Adrenal gland (tissue), 12 donors: ENCODE results near the gene GLB1L2. TPM values are rescaled to one million over a fixed set of nuclear protein-coding genes. Genes with fewer than 3 reads are reported as not detected.

Experiments
- DNase-seq, 7 donors: peaks; one replicate each; pipeline ENCODE4 v3.0.0-alpha.2; 2019 to 2020
- H3K27ac ChIP-seq, 5 donors: fragments of 200-600 bp; sonication (generic) in 4 of 5; 1 replicate in 3 of 5; 2 replicates in 2 of 5; pipeline versions ENCODE4 v1.5.1 to v1.8.0; 2016 to 2020; ENCODE audit warnings: mild to moderate bottlenecking in 1 of 5
- H3K27me3 ChIP-seq: fragments of 200-600 bp; 2 replicates; pipeline ENCODE4 v1.8.0; 2021
- H3K36me3 ChIP-seq, 2 donors: fragments of 200-600 bp; replicated peaks in 1 of 2; 1 replicate in 1 of 2; 2 replicates in 1 of 2; pipeline versions ENCODE4 v1.5.1 to v1.8.0; 2018 to 2022
- H3K4me1 ChIP-seq, 2 donors: fragments of 200-600 bp; replicated peaks in 1 of 2; 1 replicate in 1 of 2; 2 replicates in 1 of 2; pipeline versions ENCODE4 v1.5.1 to v1.8.0; 2018 to 2021
- H3K4me3 ChIP-seq, 4 donors: fragments of 200-600 bp; sonication (generic) in 3 of 4; one replicate each; pipeline ENCODE4 v1.5.1; 2016 to 2018
- H3K9me3 ChIP-seq, 3 donors: fragments of 200-600 bp; sonication (generic) in 1 of 3; replicated peaks in 1 of 3; 1 replicate in 2 of 3; 2 replicates in 1 of 3; pipeline versions ENCODE4 v1.5.1 to v1.8.0; 2016 to 2021
- POLR2A ChIP-seq, 2 donors: fragments of 450-650 bp; IDR thresholded peaks; one replicate each; pipeline ENCODE4 v1.6.1; 2017; ENCODE audit warnings: antibody characterized with exemption in 2 of 2, mild to moderate bottlenecking in 2 of 2, moderate library complexity in 1 of 2
- WGBS, 4 donors: extraction: QIAGEN DNeasy Blood & Tissue Kit in 2 of 4; methylation state at CpG; one replicate each; pipeline versions ENCODE4 v1.1.5 to v1.1.7; 2013 to 2017; 5-methylcytosine and 5-hydroxymethylcytosine counted together
- intact Hi-C, 2 donors: fragments of 100-400 bp; cut with DNase I; formaldehyde crosslinking; loops; one replicate each; pipeline versions ENCODE4 v1.14.1 to v1.15.0; 2022 to 2023
- polyA plus RNA-seq, 3 donors: library from polyadenylated mRNA; stranded (reverse); fragments of 200-250 nt in 2 of 3; fragments of 350-450 nt in 1 of 3; fragmentation: Illumina TruSeq in 1 of 3; extraction: RNeasy Lipid Tissue Mini Kit (QIAGEN cat#74804) in 1 of 3; gene quantifications; one replicate each; pipeline ENCODE4 v1.2.3, GENCODE V29; 2013 to 2014
- total RNA-seq, 9 donors: library from RNA; depleted of rRNA in 4 of 9; stranded (reverse); fragments of >200 nt in 4 of 9; fragments of 120-200 nt in 1 of 9; fragmentation: NEBNext Ultra II Directional in 1 of 9; extraction: Animal tissue kit (Norgen Biotek cat#: 25700) in 1 of 9; gene quantifications; one replicate each; pipeline versions ENCODE4 v1.1.0 to v1.2.4, GENCODE V29; 2013 to 2023
- TF ChIP-seq, protein P1 (sequence below), 6 experiments: fragments of 450-650 bp in 4 of 6; fragments of 200-600 bp in 2 of 6; sonication (generic) in 1 of 6; IDR thresholded peaks; 1 replicate in 5 of 6; 2 replicates in 1 of 6; pipeline versions ENCODE4 v1.5.1 to v1.8.0; 2016 to 2021; ENCODE audit warnings: antibody characterized with exemption in 6 of 6, mild to moderate bottlenecking in 2 of 6, moderate library complexity in 1 of 6
- donor health status: healthy with polysubstance abuse.
- donor health status: Bipolar disorder and iron deficiency.
- donor health status: DM: yes; HTN: yes; CAD: no.
- donor health status: DM: no; HTN: no; CAD: no.
- donor health status: DM: no; HTN: no; CAD: no.
- donor health status: DM: yes; HTN: yes; CAD: no.

Gene GLB1L2
- total and polyA plus RNA-seq, 12 donors: 0.66 to 8.1 (median 2.6) TPM

DNA sequence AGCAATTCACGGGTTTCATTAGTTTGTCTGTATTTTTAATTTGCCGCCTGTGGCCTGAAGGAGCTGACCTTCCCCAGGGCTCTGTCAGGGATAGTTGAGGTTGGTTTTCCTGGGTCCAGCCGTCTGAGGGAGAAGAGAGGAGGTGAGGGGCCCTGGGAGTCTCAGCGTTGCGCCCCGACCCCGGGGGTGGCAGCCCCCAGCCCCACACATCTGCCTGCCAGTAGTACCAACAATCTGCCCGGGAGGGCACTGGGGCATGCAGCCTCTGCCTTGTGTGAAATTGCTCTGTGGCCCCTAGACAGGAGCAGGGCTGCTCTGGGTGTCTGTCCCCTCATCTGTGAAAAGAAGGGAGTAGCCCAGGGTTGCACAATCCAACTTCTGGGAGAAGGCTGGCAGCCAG is 73.6 kb downstream of the GLB1L2 start:
- intact Hi-C loops: no loop called here
- Histone ChIP-seq H3K27me3 (peaks cover under 1% of the 10 kb centered on the region), H3K4me1 (no peaks in the 10 kb centered on the region), H3K36me3 (no peaks in the 10 kb centered on the region), H3K9me3 (no peaks in the 10 kb centered on the region), H3K27ac (no peak overlapping the region), H3K4me3 (no peak overlapping the region)
- 72 to 89% (median 78%) methylated on average over 8 of the region's 8 CpGs; no CpG with 5 or more reads in 1 of the 4 donors for WGBS, 4 donors
- DNase-seq: no peak
- TF ChIP-seq, protein P1, sequence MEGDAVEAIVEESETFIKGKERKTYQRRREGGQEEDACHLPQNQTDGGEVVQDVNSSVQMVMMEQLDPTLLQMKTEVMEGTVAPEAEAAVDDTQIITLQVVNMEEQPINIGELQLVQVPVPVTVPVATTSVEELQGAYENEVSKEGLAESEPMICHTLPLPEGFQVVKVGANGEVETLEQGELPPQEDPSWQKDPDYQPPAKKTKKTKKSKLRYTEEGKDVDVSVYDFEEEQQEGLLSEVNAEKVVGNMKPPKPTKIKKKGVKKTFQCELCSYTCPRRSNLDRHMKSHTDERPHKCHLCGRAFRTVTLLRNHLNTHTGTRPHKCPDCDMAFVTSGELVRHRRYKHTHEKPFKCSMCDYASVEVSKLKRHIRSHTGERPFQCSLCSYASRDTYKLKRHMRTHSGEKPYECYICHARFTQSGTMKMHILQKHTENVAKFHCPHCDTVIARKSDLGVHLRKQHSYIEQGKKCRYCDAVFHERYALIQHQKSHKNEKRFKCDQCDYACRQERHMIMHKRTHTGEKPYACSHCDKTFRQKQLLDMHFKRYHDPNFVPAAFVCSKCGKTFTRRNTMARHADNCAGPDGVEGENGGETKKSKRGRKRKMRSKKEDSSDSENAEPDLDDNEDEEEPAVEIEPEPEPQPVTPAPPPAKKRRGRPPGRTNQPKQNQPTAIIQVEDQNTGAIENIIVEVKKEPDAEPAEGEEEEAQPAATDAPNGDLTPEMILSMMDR (IDR thresholded peaks at IDR 0.05): no peak
- no peak for TF ChIP-seq POLR2A (IDR thresholded peaks at IDR 0.05)

DNA sequence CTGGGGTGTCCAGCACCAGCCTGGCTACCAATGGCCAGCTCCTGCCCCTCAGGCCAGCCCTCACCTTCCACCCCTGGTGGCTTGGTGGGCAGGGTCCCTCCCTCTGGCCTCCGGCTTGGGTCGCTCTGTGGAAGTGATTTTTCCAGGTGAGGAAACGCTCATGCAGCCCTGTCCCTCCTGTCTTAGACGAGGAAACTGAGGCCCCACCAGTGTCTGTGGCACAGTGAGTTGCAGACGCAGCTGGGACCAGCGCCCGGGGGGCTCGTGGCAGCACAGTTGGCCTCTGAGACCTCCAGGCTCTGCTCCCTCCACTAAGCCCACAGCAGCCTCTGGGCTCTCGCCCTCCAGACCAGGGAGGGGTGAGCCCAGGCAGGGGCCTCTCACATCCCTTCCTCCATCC is 74.1 kb downstream of the GLB1L2 start:
- intact Hi-C loops: no loop called here
- WGBS, 4 donors: 68 to 83% (median 69%) methylated on average over 4 to 9 of the region's 9 CpGs; no CpG with 5 or more reads in 1 of the 4 donors
- H3K27me3 ChIP-seq: peaks cover 5% of the 10 kb centered on the region

DNA sequence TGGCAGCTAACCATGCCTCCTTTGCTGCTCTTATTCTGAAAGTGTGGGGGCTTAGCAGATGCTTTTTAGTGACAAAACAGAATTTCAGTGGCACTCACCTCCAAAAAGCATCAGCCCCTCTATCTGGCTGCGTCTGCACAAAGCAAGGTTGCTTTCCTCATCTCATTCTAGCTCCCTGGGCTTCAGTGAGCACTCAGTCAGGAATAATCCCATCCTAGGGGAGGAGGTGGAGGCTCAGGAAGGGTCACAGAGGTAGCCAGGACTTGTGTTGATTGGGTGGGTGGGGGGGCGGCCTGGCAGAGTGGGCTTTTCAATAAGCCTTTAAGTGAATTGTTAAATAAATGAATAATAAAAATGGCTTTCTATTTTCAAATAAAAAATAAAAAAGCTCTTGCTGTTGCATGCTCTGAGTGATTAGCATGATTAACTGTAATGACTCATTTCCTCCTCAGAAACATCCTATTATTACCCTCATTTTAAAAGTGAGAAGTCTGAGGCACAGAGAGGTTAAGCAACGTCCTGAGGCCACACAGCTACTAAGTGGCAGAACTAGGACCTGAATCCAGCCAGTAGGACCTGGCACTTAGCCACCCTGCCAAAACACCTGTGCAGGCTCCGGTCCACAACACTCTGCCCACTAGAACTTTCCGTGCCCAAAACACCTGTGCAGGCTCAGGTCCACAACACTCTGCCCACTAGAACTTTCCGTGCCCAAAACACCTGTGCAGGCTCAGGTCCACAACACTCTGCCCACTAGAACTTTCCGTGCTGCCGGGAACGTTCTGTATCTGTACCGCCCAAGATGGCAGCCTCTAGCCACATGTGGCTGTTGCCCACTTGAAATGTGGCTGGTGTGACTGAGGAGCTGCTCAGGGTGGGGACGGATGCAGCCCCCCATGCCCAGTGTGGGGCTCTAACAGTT is 74.7 kb downstream of the GLB1L2 start:
- 57 to 74% (median 67%) methylated on average over 4 to 11 of the region's 11 CpGs for WGBS, 4 donors
- no peak for DNase-seq
- no peak overlapping the region for H3K4me3 ChIP-seq
- intact Hi-C loops: no loop called here
- H3K4me1 ChIP-seq: no peaks in the 10 kb centered on the region
- H3K9me3 ChIP-seq: no peaks in the 10 kb centered on the region
- no peak for TF ChIP-seq POLR2A (IDR thresholded peaks at IDR 0.05)
- TF ChIP-seq, protein P1 (IDR thresholded peaks at IDR 0.05): no peak
- no peaks in the 10 kb centered on the region for H3K36me3 ChIP-seq
- no peak overlapping the region for H3K27ac ChIP-seq
- peaks cover 12% of the 10 kb centered on the region for H3K27me3 ChIP-seq

More for the DNA sequence above, 74.1 kb downstream of the GLB1L2 start:
- TF ChIP-seq, protein P1 (IDR thresholded peaks at IDR 0.05): no peak
- no peak for TF ChIP-seq POLR2A (IDR thresholded peaks at IDR 0.05)
- Histone ChIP-seq H3K36me3 (no peaks in the 10 kb centered on the region), H3K4me1 (no peaks in the 10 kb centered on the region), H3K27ac (no peak overlapping the region), H3K9me3 (no peaks in the 10 kb centered on the region), H3K4me3 (no peak overlapping the region)
- no peak for DNase-seq

DNA sequence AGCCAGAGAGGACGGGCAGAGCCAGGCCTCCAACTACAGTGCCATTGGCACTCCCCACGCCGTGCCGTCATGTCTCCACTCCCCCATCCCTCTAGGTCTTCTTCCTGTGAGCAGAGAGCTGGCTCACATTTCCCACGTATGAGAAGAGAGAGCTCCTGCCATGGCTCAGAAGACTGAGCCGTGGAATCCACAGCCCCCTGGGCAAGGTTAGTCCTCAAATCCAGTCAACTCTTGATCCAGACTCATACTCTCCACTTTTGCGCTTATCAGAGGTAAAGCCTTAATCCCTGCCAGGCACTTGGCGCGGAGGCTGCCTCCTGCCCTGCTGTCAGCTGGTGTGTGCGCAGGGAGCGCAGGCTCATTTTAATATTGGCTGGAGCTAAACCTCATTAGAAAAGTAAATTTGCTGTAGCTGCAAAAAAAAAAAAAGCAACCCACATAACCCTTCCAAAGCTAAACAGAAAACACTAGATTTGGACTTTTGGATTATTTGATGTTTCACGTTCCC is 75.6 kb downstream of the GLB1L2 start:
- Histone ChIP-seq H3K4me3 (no peak overlapping the region), H3K36me3 (no peaks in the 10 kb centered on the region), H3K9me3 (no peaks in the 10 kb centered on the region), H3K27ac (no peak overlapping the region), H3K27me3 (peaks cover 13% of the 10 kb centered on the region), H3K4me1 (no peaks in the 10 kb centered on the region)
- WGBS, 4 donors: 50 to 66% (median 62%) methylated on average over 12 of the region's 12 CpGs
- TF ChIP-seq, protein P1 (IDR thresholded peaks at IDR 0.05): no peak
- TF ChIP-seq POLR2A (IDR thresholded peaks at IDR 0.05): no peak
- no peak for DNase-seq
- intact Hi-C loops: no loop called here
